BLaER1 treated with 17β-estradiol and CSF1 and Interleukin-3, amounts not matched to agents 10 nM and 100 nM (cell line): ENCODE results near the gene KPNA6.

Experiments used
- H3K27ac ChIP-seq, 11 experiments: shearing (Covaris generic); formaldehyde crosslinking; 2 replicates each; pipeline ENCODE4 v1.8.1; 2022
- H3K27me3 ChIP-seq, 11 experiments: shearing (Covaris generic); formaldehyde crosslinking; 2 replicates each; pipeline ENCODE4 v1.8.1; 2022
- H3K36me3 ChIP-seq, 11 experiments: shearing (Covaris generic); formaldehyde crosslinking; 2 replicates each; pipeline ENCODE4 v1.8.1; 2022
- H3K4me1 ChIP-seq, 10 experiments: shearing (Covaris generic); formaldehyde crosslinking; 2 replicates each; pipeline ENCODE4 v1.8.1; 2022
- H3K4me2 ChIP-seq, 11 experiments: shearing (Covaris generic); formaldehyde crosslinking; 2 replicates each; pipeline ENCODE4 v1.8.1; 2022
- H3K4me3 ChIP-seq, 10 experiments: shearing (Covaris generic); formaldehyde crosslinking; 2 replicates each; pipeline ENCODE4 v1.8.1; 2022
- H3K9ac ChIP-seq, 11 experiments: shearing (Covaris generic); formaldehyde crosslinking; 2 replicates each; pipeline ENCODE4 v1.8.1; 2022
- H3K9me3 ChIP-seq, 11 experiments: shearing (Covaris generic); formaldehyde crosslinking; replicated peaks in 1 of 11; 2 replicates each; pipeline ENCODE4 v1.8.1; 2022
- H4K20me1 ChIP-seq, 11 experiments: shearing (Covaris generic); formaldehyde crosslinking; 2 replicates each; pipeline ENCODE4 v1.8.1; 2022
- Cebpa-rat ChIP-seq, 11 experiments: shearing (Covaris generic); IDR thresholded peaks; 2 replicates each; pipeline ENCODE4 v1.8.1; 2022

The KPNA6 gene

GRCh38 chr1:32195531-32195930, 87.7 kb downstream of the KPNA6 start:
- Histone ChIP-seq H3K9me3 (no peaks in the 10 kb centered on the region), H3K36me3 (peaks cover 77 to 86% (median 82%) of the 10 kb centered on the region in 11 experiments), H3K4me2 (peak overlapping the region in 7 of 11 experiments; percentile 14 to 49 (median 37); a peak in 14 of 22 replicates), H3K9ac (peak overlapping the region in 5 of 11 experiments; percentile 0 to 29 (median 11); a peak in 2 of 22 replicates), H3K4me3 (no peak overlapping the region), H4K20me1 (peaks cover 18 to 96% (median 82%) of the 10 kb centered on the region in 11 experiments; a peak in 21 of 22 replicates), H3K27me3 (no peaks in the 10 kb centered on the region), H3K27ac (no peak overlapping the region), H3K4me1 (peaks cover 9 to 51% (median 39%) of the 10 kb centered on the region in 10 experiments)
- no peak for TF ChIP-seq Cebpa-rat (IDR thresholded peaks at IDR 0.05)

- H4K20me1 ChIP-seq, result peaks cover 15 to 89% (median 77%) of the 10 kb centered on the region in 11 experiments; a peak in 21 of 22 replicates
- H3K36me3 ChIP-seq, result peaks cover 71 to 79% (median 75%) of the 10 kb centered on the region in 11 experiments
- H3K27me3 ChIP-seq, result no peaks in the 10 kb centered on the region
- H3K4me2 ChIP-seq, result peak overlapping the region in 7 of 11 experiments; percentile 5 to 49 (median 31); a peak in 11 of 22 replicates
- H3K9ac ChIP-seq, result no peak overlapping the region
- H3K9me3 ChIP-seq, result no peaks in the 10 kb centered on the region
- TF ChIP-seq Cebpa-rat (IDR thresholded peaks at IDR 0.05), result no peak
- no peak overlapping the region for H3K4me3 ChIP-seq
- H3K27ac ChIP-seq, result no peak overlapping the region
- peaks cover 12 to 55% (median 43%) of the 10 kb centered on the region in 10 experiments for H3K4me1 ChIP-seq
Measured at GRCh38 chr1:32195972-32196823, 88.3 kb downstream of the KPNA6 start.

GRCh38 chr1:32197074-32197473, 89.2 kb downstream of the KPNA6 start:
- no peaks in the 10 kb centered on the region for H3K27me3 ChIP-seq
- TF ChIP-seq Cebpa-rat (IDR thresholded peaks at IDR 0.05), result no peak
- H3K9ac ChIP-seq, result 0 out of 22 replicates have a peak overlapping the region, but pooled peaks of 1 of the 11 experiments have one; percentile 6
- 0 out of 22 replicates have a peak overlapping the region, but pooled peaks of 1 of the 11 experiments have one; percentile 12 for H3K27ac ChIP-seq
- H3K4me2 ChIP-seq, result no peak overlapping the region
- peaks cover 13 to 80% (median 68%) of the 10 kb centered on the region in 11 experiments; a peak in 21 of 22 replicates for H4K20me1 ChIP-seq
- H3K9me3 ChIP-seq, result no peaks in the 10 kb centered on the region
- H3K36me3 ChIP-seq, result peaks cover 62 to 70% (median 66%) of the 10 kb centered on the region in 11 experiments
- H3K4me3 ChIP-seq, result no peak overlapping the region
- H3K4me1 ChIP-seq, result peaks cover 21 to 62% (median 51%) of the 10 kb centered on the region in 10 experiments

- Histone ChIP-seq H3K27ac (no peak overlapping the region), H3K9me3 (no peaks in the 10 kb centered on the region), H3K4me2 (no peak overlapping the region), H3K4me3 (no peak overlapping the region), H4K20me1 (peaks cover 13 to 73% (median 61%) of the 10 kb centered on the region in 11 experiments; a peak in 21 of 22 replicates), H3K36me3 (peaks cover 54 to 62% (median 59%) of the 10 kb centered on the region in 11 experiments), H3K9ac (no peak overlapping the region; a peak in 2 of 22 replicates), H3K4me1 (peaks cover 22 to 69% (median 57%) of the 10 kb centered on the region in 10 experiments), H3K27me3 (no peaks in the 10 kb centered on the region)
- no peak for TF ChIP-seq Cebpa-rat (IDR thresholded peaks at IDR 0.05)
Measured at GRCh38 chr1:32197837-32198236, 90.0 kb downstream of the KPNA6 start.

- Histone ChIP-seq H3K27ac (no peak overlapping the region), H4K20me1 (peaks cover 13 to 67% (median 56%) of the 10 kb centered on the region in 11 experiments; a peak in 21 of 22 replicates), H3K9me3 (no peaks in the 10 kb centered on the region), H3K4me1 (peaks cover 22 to 70% (median 60%) of the 10 kb centered on the region in 10 experiments), H3K4me2 (peak overlapping the region in 7 of 11 experiments; percentile 4 to 96 (median 92); a peak in 3 of 22 replicates), H3K27me3 (no peaks in the 10 kb centered on the region), H3K9ac (peak overlapping the region in 1 of 11 experiments; percentile 12; a peak in 1 of 22 replicates), H3K4me3 (no peak overlapping the region), H3K36me3 (peaks cover 48 to 56% (median 53%) of the 10 kb centered on the region in 11 experiments)
- TF ChIP-seq Cebpa-rat (IDR thresholded peaks at IDR 0.05), result no peak
Measured at GRCh38 chr1:32198237-32199042, 90.6 kb downstream of the KPNA6 start.

- Histone ChIP-seq H3K4me3 (no peak overlapping the region), H3K27me3 (no peaks in the 10 kb centered on the region), H3K4me2 (peak overlapping the region; percentile 91 to 98 (median 95)), H3K9ac (peak overlapping the region in 5 of 11 experiments; percentile 70 to 79 (median 78); a peak in 5 of 22 replicates), H4K20me1 (peaks cover 13 to 59% (median 49%) of the 10 kb centered on the region in 11 experiments; a peak in 21 of 22 replicates), H3K36me3 (peaks cover 41 to 53% (median 45%) of the 10 kb centered on the region in 11 experiments), H3K27ac (peak overlapping the region in 5 of 11 experiments; percentile 63 to 73 (median 68); a peak in 4 of 22 replicates), H3K9me3 (no peaks in the 10 kb centered on the region), H3K4me1 (peaks cover 22 to 68% (median 60%) of the 10 kb centered on the region in 10 experiments)
- no peak for TF ChIP-seq Cebpa-rat (IDR thresholded peaks at IDR 0.05)
Measured at GRCh38 chr1:32199043-32199716, 91.3 kb downstream of the KPNA6 start.

- no peak for TF ChIP-seq Cebpa-rat (IDR thresholded peaks at IDR 0.05)
- Histone ChIP-seq H3K27ac (peak overlapping the region in 6 of 11 experiments; percentile 63 to 73 (median 69); a peak in 9 of 22 replicates), H3K27me3 (no peaks in the 10 kb centered on the region), H3K36me3 (peaks cover 36 to 51% (median 40%) of the 10 kb centered on the region in 11 experiments), H3K9me3 (no peaks in the 10 kb centered on the region), H3K4me3 (peak overlapping the region in 6 of 10 experiments; percentile 61 to 73 (median 70); a peak in 9 of 20 replicates), H3K4me2 (peak overlapping the region; percentile 91 to 98 (median 95)), H4K20me1 (peaks cover 8 to 54% (median 44%) of the 10 kb centered on the region in 11 experiments; a peak in 21 of 22 replicates), H3K4me1 (peaks cover 22 to 64% (median 58%) of the 10 kb centered on the region in 10 experiments), H3K9ac (peak overlapping the region in 9 of 11 experiments; percentile 63 to 79 (median 75); a peak in 12 of 22 replicates)
Measured at GRCh38 chr1:32199717-32200072, 91.8 kb downstream of the KPNA6 start.
